K562 (cell line): Measurements from ENCODE around the gene FAM78B. TPM values are rescaled to one million over a fixed set of nuclear protein-coding genes. Genes with fewer than 3 reads are reported as not detected.

Source experiments
- ATAC-seq: fragments of 200-7000 bp; cut with Tn5 transposase; 3 replicates; pipeline ENCODE4 v1.9.1; 2020; ENCODE audit warnings: moderate library complexity
- BruUV-seq: library from RNA; stranded (reverse); fragments of 400-500 nt; replicated peaks from 2 replicates; lab custom pipeline; 2021; lab: Mats Ljungman, UMichigan
- CTCF ChIA-PET: fragments of 300-600 bp; formaldehyde crosslinking; extraction: SDS; loops from one replicate; lab custom pipeline; 2021; ENCODE audit warnings: low intra/inter-chr PET ratio; lab: Yijun Ruan, JAX
- POLR2A ChIA-PET: fragments of 300-600, 350-650 bp; sonication (Branson Sonifier 250); formaldehyde crosslinking; extraction: SDS; loops from one replicate; lab custom pipeline; 2021; ENCODE audit warnings: antibody characterized with exemption, inconsistent platforms; lab: Yijun Ruan, JAX
- DNase-seq, 4 experiments: peaks; one replicate each; pipeline versions ENCODE4 v3.0.0 to v3.0.0-alpha.2; 2011 to 2018; ENCODE audit warnings: low spot score in 3 of 4, mixed read lengths in 3 of 4; ENCODE audit errors: extremely low read depth in 1 of 4
- FAIRE-seq: peaks from 2 replicates; lab custom pipeline; 2011; peaks lifted over from hg19 to GRCh38; lab: Jason Lieb, UNC
- H2AFZ ChIP-seq: 2 replicates; pipeline ENCODE4 v1.6.0; 2011; ENCODE audit warnings: low read depth, low read length, control low read depth, inconsistent platforms
- H3K27ac ChIP-seq: fragments of 200-600 bp; 3 replicates; pipeline ENCODE4 v1.8.0; 2011; ENCODE audit warnings: low read depth, mild to moderate bottlenecking, control low read depth, inconsistent platforms, low read length, moderate library complexity, mixed read lengths; ENCODE audit errors: extremely low read depth
- H3K27me3 ChIP-seq, 2 experiments: fragments of 300-600 bp in 1 of 2; 2 replicates in 1 of 2; 3 replicates in 1 of 2; pipeline versions ENCODE4 v1.6.0 to v1.8.0; 2011; ENCODE audit warnings: inconsistent platforms in 2 of 2, low read length in 2 of 2, mild to moderate bottlenecking in 1 of 2, mixed read lengths in 1 of 2, moderate library complexity in 1 of 2; ENCODE audit not compliant: control insufficient read depth in 2 of 2, insufficient read depth in 2 of 2
- H3K36me3 ChIP-seq: fragments of 300-600 bp; 3 replicates; pipeline ENCODE4 v1.8.0; 2011; ENCODE audit warnings: mild to moderate bottlenecking, low read length, inconsistent platforms; ENCODE audit not compliant: control insufficient read depth, insufficient read depth
- H3K4me1 ChIP-seq, 2 experiments: fragments of 200-600 bp in 1 of 2; replicated peaks in 1 of 2; 2 replicates in 1 of 2; 3 replicates in 1 of 2; pipeline versions ENCODE4 v1.5.1 to v1.8.0; 2011; ENCODE audit warnings: inconsistent platforms in 2 of 2, low read length in 2 of 2, mild to moderate bottlenecking in 1 of 2, mixed read lengths in 1 of 2, moderate library complexity in 1 of 2; ENCODE audit not compliant: control insufficient read depth in 2 of 2, insufficient read depth in 2 of 2
- H3K4me2 ChIP-seq: 2 replicates; pipeline ENCODE4 v1.6.1; 2011; ENCODE audit warnings: low read length, control low read depth, inconsistent platforms, mixed read lengths; ENCODE audit not compliant: insufficient read depth
- H3K4me3 ChIP-seq: fragments of 200-600 bp; sonication (generic), shearing (Covaris generic); 2 replicates; pipeline ENCODE4 v1.5.1; 2016; ENCODE audit warnings: control low read depth, inconsistent platforms
- H3K79me2 ChIP-seq: fragments of 200-600 bp; 3 replicates; pipeline ENCODE4 v1.8.0; 2011; ENCODE audit warnings: low read length, inconsistent platforms; ENCODE audit not compliant: control insufficient read depth, insufficient read depth
- H3K9ac ChIP-seq, 2 experiments: 2 replicates each; pipeline versions ENCODE4 v1.6.0 to v1.6.1; 2011; ENCODE audit warnings: low read depth in 2 of 2, low read length in 2 of 2, control low read depth in 1 of 2, inconsistent platforms in 1 of 2, mild to moderate bottlenecking in 1 of 2, mixed read lengths in 1 of 2; ENCODE audit not compliant: insufficient read depth in 1 of 2
- H3K9me1 ChIP-seq: one replicate; pipeline ENCODE4 v1.6.0; 2011; ENCODE audit warnings: inconsistent platforms, mild to moderate bottlenecking, low read length, moderate library complexity; ENCODE audit not compliant: control insufficient read depth, insufficient read depth
- H3K9me3 ChIP-seq: replicated peaks from 2 replicates; pipeline ENCODE4 v1.5.1; 2011; ENCODE audit warnings: low read depth, low read length, inconsistent platforms; ENCODE audit not compliant: control insufficient read depth, insufficient read depth
- H4K20me1 ChIP-seq: replicated peaks from 2 replicates; pipeline ENCODE4 v1.6.1; 2011; ENCODE audit warnings: low read length, inconsistent platforms, mixed read lengths; ENCODE audit not compliant: control insufficient read depth, insufficient read depth
- ARID1B ChIP-seq: fragments of 450-650 bp; IDR thresholded peaks from 2 replicates; pipeline ENCODE4 v1.6.1; 2016; ENCODE audit warnings: antibody characterized with exemption, mild to moderate bottlenecking, inconsistent platforms
- CREB1 ChIP-seq, 2 experiments: sonication (generic) in 1 of 2; formaldehyde crosslinking in 1 of 2; IDR thresholded peaks; 2 replicates each; pipeline versions ENCODE4 v1.6.1 to v1.8.0; 2012 to 2022; ENCODE audit warnings: inconsistent platforms in 1 of 2, mild to moderate bottlenecking in 1 of 2, missing genetic modification reagents in 1 of 2, moderate library complexity in 1 of 2
- E2F8 ChIP-seq: fragments of 450-650 bp; IDR thresholded peaks from 2 replicates; pipeline ENCODE4 v1.7.1; 2018; ENCODE audit warnings: mild to moderate bottlenecking, low read depth; ENCODE audit not compliant: partially characterized antibody
- ELF4 ChIP-seq: fragments of 450-650 bp; formaldehyde crosslinking; IDR thresholded peaks from 2 replicates; pipeline ENCODE4 v1.4.0; 2022; ENCODE audit warnings: missing genetic modification characterization
- HES1 ChIP-seq: fragments of 450-650 bp; IDR thresholded peaks from 2 replicates; pipeline ENCODE4 v1.6.1; 2016; ENCODE audit warnings: low read depth, mild to moderate bottlenecking, moderate library complexity
- MTA2 ChIP-seq: fragments of 450-650 bp; IDR thresholded peaks from 2 replicates; pipeline ENCODE4 v1.6.1; 2016; ENCODE audit warnings: low read depth
- POLR2H ChIP-seq: IDR thresholded peaks from 2 replicates; pipeline ENCODE4 v1.6.1; 2016; ENCODE audit warnings: missing genetic modification characterization, low read depth, mild to moderate bottlenecking, control low read depth, missing compliant biosample characterization, moderate library complexity
- RNF2 ChIP-seq: sonication (generic); IDR thresholded peaks from 2 replicates; pipeline ENCODE4 v1.6.1; 2016
- RUNX1 ChIP-seq: sonication (generic); IDR thresholded peaks from 2 replicates; pipeline ENCODE4 v1.6.1; 2016; ENCODE audit warnings: antibody characterized with exemption, low read depth
- SNIP1 ChIP-seq: fragments of 450-650 bp; IDR thresholded peaks from 2 replicates; pipeline ENCODE4 v1.7.1; 2017; ENCODE audit warnings: low read depth, mild to moderate bottlenecking
- USF2 ChIP-seq: sonication (generic); formaldehyde crosslinking; IDR thresholded peaks from 2 replicates; pipeline ENCODE4 v1.5.0; 2020; ENCODE audit warnings: missing genetic modification reagents
- ZNF347 ChIP-seq: fragments of 450-650 bp; formaldehyde crosslinking; IDR thresholded peaks from 2 replicates; pipeline ENCODE4 v1.4.0; 2020; ENCODE audit warnings: low read depth, mild to moderate bottlenecking, moderate library complexity
- ZNF764 ChIP-seq: fragments of 250-450 bp; sonication (Bioruptor Pico); IDR thresholded peaks from 2 replicates; pipeline ENCODE4 v1.4.0; 2020; ENCODE audit warnings: low read depth, mild to moderate bottlenecking, moderate library complexity
- WGBS: fragments of 100-300 bp; shearing (Covaris generic); methylation state at CpG from one replicate; pipeline ENCODE4 v1.1.6; 2016; ENCODE audit warnings: low coverage, mixed read lengths; ENCODE audit not compliant: insufficient coverage; ENCODE audit errors: missing lambda C conversion rate; 5-methylcytosine and 5-hydroxymethylcytosine counted together
- in situ Hi-C: fragments of 300-500 bp; cut with MboI; formaldehyde crosslinking; loops from 4 replicates; pipeline ENCODE4 v1.15.0; 2018; ENCODE audit warnings: inconsistent platforms, mixed read lengths
- intact Hi-C: fragments of 100-400 bp; cut with micrococcal nuclease; formaldehyde crosslinking; loops from 2 replicates; pipeline ENCODE4 v1.14.2; 2022
- polyA plus RNA-seq, 8 experiments: library from polyadenylated mRNA; depleted of rRNA in 4 of 8; stranded (reverse) in 5 of 8; unstranded in 3 of 8; fragments of >200 nt; fragmentation: Nextera tagmentation in 2 of 8; fragmentation: Illumina TruSeq in 1 of 8; extraction: Ambion mirVana in 2 of 8; extraction: Trizol in 1 of 8; gene quantifications; 2 replicates each; pipeline versions ENCODE4 v1.2.1 to v1.2.3, GENCODE V29; 2011 to 2014; ENCODE audit warnings: inconsistent platforms in 1 of 8, missing spikeins in 1 of 8
- total RNA-seq, 7 experiments: library from RNA; depleted of rRNA in 6 of 7; stranded (reverse); fragments of >200 nt in 6 of 7; fragmentation: Illumina TruSeq in 2 of 7; extraction: Trizol in 2 of 7; gene quantifications; 2 replicates each; pipeline versions ENCODE4 v1.2.1 to v1.2.3, GENCODE V29; 2011 to 2021; ENCODE audit warnings: low replicate concordance in 1 of 7

Gene FAM78B
- total and polyA plus RNA-seq, 9 of the 15 experiments (the other 6 are each of a cell fraction or from before 2014, with no cell fraction given) = 0.04 to 0.43 (median 0.29) TPM; not detected in 1

GRCh38 chr1:166026143-166026542 lies 140.7 kb downstream of the FAM78B start:
- Histone ChIP-seq H3K79me2 (no peaks in the 10 kb centered on the region), H3K27ac (no peak overlapping the region), H3K27me3 (no peaks in the 10 kb centered on the region), H3K9me1 (no peaks in the 10 kb centered on the region), H3K36me3 (no peaks in the 10 kb centered on the region), H3K4me3 (no peak overlapping the region), H4K20me1 (no peaks in the 10 kb centered on the region), H3K9me3 (no peaks in the 10 kb centered on the region), H3K9ac (no peak overlapping the region), H3K4me1 (no peaks in the 10 kb centered on the region), H3K4me2 (no peak overlapping the region), H2AFZ (no peak overlapping the region)
- no TSS peak for BruUV-seq
- intact Hi-C loops = no loop called here
- WGBS = 2% methylated on average over 2 of the region's 2 CpGs
- ATAC-seq (no peak), FAIRE-seq (no peak), DNase-seq (no peak)
- in situ Hi-C loops = no loop called here
- ChIA-PET POLR2A (no interaction called here), CTCF (no interaction called here)
- TF ChIP-seq MTA2 = no peak
- TF ChIP-seq ZNF764 = no peak
- TF ChIP-seq USF2 (CRISPR knock-in tag) = no peak

GRCh38 chr1:166020210-166020609 lies 146.6 kb downstream of the FAM78B start:
- H3K9me3 ChIP-seq = no peaks in the 10 kb centered on the region
- no peaks in the 10 kb centered on the region for H3K9me1 ChIP-seq
- WGBS = 2% methylated on average over 3 of the region's 3 CpGs
- no peak for FAIRE-seq
- H3K27ac ChIP-seq = no peak overlapping the region
- no peak overlapping the region for H3K4me3 ChIP-seq
- ChIA-PET CTCF (no interaction called here), POLR2A (interaction anchor here (0.5 kb wide), 1 partner anchor 627 kb away, joined by 3 read pairs; no protein-coding TSS in a partner anchor)
- in situ Hi-C loops (loop anchor here (25.0 kb wide), 1 partner anchor 1667 kb away; no protein-coding TSS in a partner anchor), intact Hi-C loops (no loop called here)
- H3K9ac ChIP-seq = no peak overlapping the region
- H3K36me3 ChIP-seq = no peaks in the 10 kb centered on the region
- no TSS peak for BruUV-seq
- no peak overlapping the region for H3K4me2 ChIP-seq
- H3K27me3 ChIP-seq = no peaks in the 10 kb centered on the region; a peak in 1 of 5 replicates
- H4K20me1 ChIP-seq = no peaks in the 10 kb centered on the region
- H3K79me2 ChIP-seq = no peaks in the 10 kb centered on the region
- no peak overlapping the region for H2AFZ ChIP-seq
- DNase-seq = no peak
- ATAC-seq = no peak
- no peaks in the 10 kb centered on the region for H3K4me1 ChIP-seq
- no peak for TF ChIP-seq ELF4 (CRISPR knock-in tag)
- no peak for TF ChIP-seq E2F8
- TF ChIP-seq RNF2 = no peak
- no peak for TF ChIP-seq ARID1B
- TF ChIP-seq RUNX1 = no peak
- no peak for TF ChIP-seq POLR2H (tag)
- no peak for TF ChIP-seq ZNF347 (CRISPR knock-in tag)
- no peak for TF ChIP-seq SNIP1
- TF ChIP-seq CREB1 (IDR thresholded peaks at IDR 0.05) = no peak
- TF ChIP-seq CREB1 (CRISPR knock-in tag; IDR thresholded peaks at IDR 0.05) = no peak
- no peak for TF ChIP-seq MTA2
- no peak for TF ChIP-seq HES1
